HG03558 (cell line): Measurements from ENCODE around the gene DHCR24.

Source experiments
- ATAC-seq: cut with Tn5 transposase; IDR thresholded peaks from one replicate; pipeline ENCODE4 v1.9.1; 2021; ENCODE audit warnings: moderate number of reproducible peaks; ENCODE audit not compliant: unreplicated experiment; ENCODE audit errors: extremely low read depth

DHCR24 gene

GRCh38 chr1:54805981-54806381 lies 81.0 kb downstream of the DHCR24 start:
- no peak for ATAC-seq

- ATAC-seq, result no peak
Measured at GRCh38 chr1:54805466-54805865, 81.5 kb downstream of the DHCR24 start.

GRCh38 chr1:54804471-54805132 lies 82.4 kb downstream of the DHCR24 start:
- no peak for ATAC-seq

GRCh38 chr1:54803761-54804470 lies 83.1 kb downstream of the DHCR24 start:
- no peak for ATAC-seq

GRCh38 chr1:54800899-54801759 lies 85.9 kb downstream of the DHCR24 start, which contains the start of gene TTC22:
Gene TTC22, minus strand, starts transcription at chr1:54801323. Its CDS starts 160 bp downstream, at chr1:54801163.
- ATAC-seq, result peak; percentile 41

- no peak for ATAC-seq
Measured at GRCh38 chr1:54800041-54800898, 86.7 kb downstream of the DHCR24 start.
